Measurements from ENCODE around the gene NSDHL.

The NSDHL gene

GRCh38 chrX:152817078-152817764, 13.6 kb upstream of the NSDHL start:
- H3K4me3 ChIP-seq (ENCODE audit: control insufficient read depth, low read depth, low read length), result no peak overlapping the region
- peak; percentile 61 for TF ChIP-seq CTCF (conservative IDR thresholded peaks at IDR 0.05; ENCODE audit: control insufficient read depth, insufficient read depth, low read depth, low read length)
- DNase-seq (ENCODE audit: low read depth), result peak; percentile 53

- TF ChIP-seq CTCF (conservative IDR thresholded peaks at IDR 0.05; ENCODE audit: control insufficient read depth, insufficient read depth, low read depth, low read length), result no peak
- no peak for DNase-seq (ENCODE audit: low read depth)
- H3K4me3 ChIP-seq (ENCODE audit: control insufficient read depth, low read depth, low read length), result no peak overlapping the region
These were observed 12.5 kb upstream of the NSDHL start for GRCh38 chrX:152818356-152818755.

- TF ChIP-seq CTCF (conservative IDR thresholded peaks at IDR 0.05; ENCODE audit: control insufficient read depth, insufficient read depth, low read depth, low read length), result no peak
- DNase-seq (ENCODE audit: low read depth), result peak; percentile 17
- no peak overlapping the region for H3K4me3 ChIP-seq (ENCODE audit: control insufficient read depth, low read depth, low read length)
These were observed 11.6 kb upstream of the NSDHL start for GRCh38 chrX:152819266-152819665.

- DNase-seq (ENCODE audit: low read depth), result peak; percentile 75
- TF ChIP-seq CTCF (conservative IDR thresholded peaks at IDR 0.05; ENCODE audit: control insufficient read depth, insufficient read depth, low read depth, low read length), result no peak
- H3K4me3 ChIP-seq (ENCODE audit: control insufficient read depth, low read depth, low read length), result no peak overlapping the region
These were observed 11.1 kb upstream of the NSDHL start for GRCh38 chrX:152819732-152820131.

- peak; percentile 38 for DNase-seq (ENCODE audit: low read depth)
- peak; percentile 51 for TF ChIP-seq CTCF (conservative IDR thresholded peaks at IDR 0.05; ENCODE audit: control insufficient read depth, insufficient read depth, low read depth, low read length)
- H3K4me3 ChIP-seq (ENCODE audit: control insufficient read depth, low read depth, low read length), result no peak overlapping the region
These were observed 9.6 kb upstream of the NSDHL start for GRCh38 chrX:152821145-152821765.

GRCh38 chrX:152822383-152823086, 8.3 kb upstream of the NSDHL start:
- no peak overlapping the region for H3K4me3 ChIP-seq (ENCODE audit: control insufficient read depth, low read depth, low read length)
- no peak for TF ChIP-seq CTCF (conservative IDR thresholded peaks at IDR 0.05; ENCODE audit: control insufficient read depth, insufficient read depth, low read depth, low read length)
- DNase-seq (ENCODE audit: low read depth), result peak; percentile 56

Measured in fibroblast of mammary gland (primary cell).